ENCODE results near the gene PCYT1A.

GRCh38 chr3:196232882-196233251 is 54.7 kb downstream of the PCYT1A start:
- TF ChIP-seq CTCF (IDR thresholded peaks at IDR 0.05 in 2 of 3, conservative IDR thresholded peaks at IDR 0.05 in 1 of 3; ENCODE audit: control insufficient read depth in 2 of 3, extremely low read depth in 1 of 3, insufficient read depth in 1 of 3, low read depth in 3 of 3, low read length in 3 of 3) = no peak
- no peak for TF ChIP-seq SMAD5 (IDR thresholded peaks at IDR 0.05; ENCODE audit: low read depth)
- no peak for TF ChIP-seq SP1 (IDR thresholded peaks at IDR 0.05; ENCODE audit: low read depth, low read length)
- TF ChIP-seq POLR2AphosphoS5 (IDR thresholded peaks at IDR 0.05; ENCODE audit: low read length) = no peak
- TF ChIP-seq JUNB (IDR thresholded peaks at IDR 0.05) = no peak
- no peak for TF ChIP-seq SMC3 (IDR thresholded peaks at IDR 0.05; ENCODE audit: borderline replicate concordance, low read length)
- TF ChIP-seq HSF1 (IDR thresholded peaks at IDR 0.05; ENCODE audit: low read depth, low read length) = no peak
- no peak for TF ChIP-seq TAF1 (IDR thresholded peaks at IDR 0.05; ENCODE audit: borderline replicate concordance, low read depth, low read length)
- no peak for TF ChIP-seq POLR2A (IDR thresholded peaks at IDR 0.05; ENCODE audit: low read depth, low read length)
- TF ChIP-seq LARP7 (IDR thresholded peaks at IDR 0.05) = no peak
- TF ChIP-seq FOXM1 (IDR thresholded peaks at IDR 0.05; ENCODE audit: low read depth, low read length) = no peak
- no peak for TF ChIP-seq REST (IDR thresholded peaks at IDR 0.05; ENCODE audit: low read depth, low read length)
- no peak for TF ChIP-seq FOXK2 (IDR thresholded peaks at IDR 0.05)

Data from GM12878 (cell line).